SHP77 treated with DMSO at 0.1 percent for 48 hours (cell line): ENCODE data around the gene KIF26B.
"Not testable (repeated sequence)": the region's sequence is repeated elsewhere in the genome, so short reads cannot be mapped to it uniquely, and the experiment has no call there.

Source experiments
- DNase-seq: peaks from one replicate; lab custom pipeline; 2025; lab: John Stamatoyannopoulos, UW

KIF26B gene

GRCh38 chr1:245700631-245701030, 545.8 kb downstream of the KIF26B start:
- DNase-seq, result no peak

DNA sequence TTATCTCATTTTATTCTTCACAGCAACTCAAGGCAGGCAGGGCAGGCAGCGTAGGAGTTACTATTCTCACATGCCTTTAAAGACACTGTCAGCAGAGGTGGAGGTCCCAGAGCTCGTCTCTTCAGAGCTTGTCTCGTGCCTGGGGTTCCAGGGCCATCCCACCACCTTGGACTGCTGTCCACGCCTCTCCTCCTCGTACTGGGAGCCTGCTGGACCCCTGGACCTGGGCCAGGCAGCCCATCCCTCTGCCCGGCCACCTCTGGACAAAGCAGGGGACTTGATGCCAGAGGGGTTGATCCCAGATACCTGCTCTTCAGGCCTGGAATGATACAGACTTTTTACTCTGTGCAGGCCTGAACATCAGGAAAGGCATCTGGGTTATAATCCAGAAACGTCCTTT, 546.8 kb downstream of the KIF26B start:
- no peak for DNase-seq

GRCh38 chr1:245702346-245702745, 547.6 kb downstream of the KIF26B start:
- DNase-seq, result no peak

GRCh38 chr1:245704341-245704740, 549.6 kb downstream of the KIF26B start:
- DNase-seq, result no peak

DNA sequence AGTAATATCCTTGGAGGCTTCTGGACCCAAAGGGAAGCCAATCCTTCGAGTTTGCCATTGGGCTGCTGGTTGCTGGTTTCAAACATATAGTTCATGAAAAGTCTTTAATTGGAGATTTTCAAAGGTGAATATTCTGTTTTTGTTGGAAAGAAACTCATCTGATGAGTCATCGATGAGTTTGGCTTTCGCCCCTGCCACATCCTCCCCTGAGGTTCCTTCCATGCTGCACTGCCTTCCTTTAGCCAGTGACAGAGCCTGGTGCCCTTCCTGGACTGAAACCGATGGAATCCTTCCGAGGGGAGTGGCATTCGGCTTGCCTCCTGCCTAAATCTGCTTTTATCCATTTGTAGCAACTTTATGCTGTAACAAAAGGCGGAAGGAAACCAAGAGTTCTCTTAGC, 550.0 kb downstream of the KIF26B start:
- no peak for DNase-seq

DNA sequence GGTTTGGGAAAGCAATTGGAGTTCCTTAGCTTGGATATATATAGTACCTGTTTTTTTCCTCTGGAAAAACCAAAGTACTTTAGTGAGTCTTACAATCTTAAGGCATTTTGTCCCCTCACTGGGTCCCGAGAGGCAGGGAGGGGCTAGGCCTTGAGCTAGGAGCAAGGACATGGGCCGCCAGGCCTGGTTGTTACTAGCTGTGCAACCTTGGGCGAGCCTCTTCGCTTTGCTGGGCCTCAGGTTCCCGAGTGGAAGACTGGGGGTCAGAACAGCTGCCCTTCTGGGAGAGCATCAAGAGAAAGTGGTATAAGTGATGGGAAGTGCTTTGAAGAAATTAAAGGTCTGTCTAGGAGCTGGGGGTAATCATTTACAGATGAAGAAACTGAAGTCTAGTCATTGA, 553.2 kb downstream of the KIF26B start:
- DNase-seq, result no peak

DNA sequence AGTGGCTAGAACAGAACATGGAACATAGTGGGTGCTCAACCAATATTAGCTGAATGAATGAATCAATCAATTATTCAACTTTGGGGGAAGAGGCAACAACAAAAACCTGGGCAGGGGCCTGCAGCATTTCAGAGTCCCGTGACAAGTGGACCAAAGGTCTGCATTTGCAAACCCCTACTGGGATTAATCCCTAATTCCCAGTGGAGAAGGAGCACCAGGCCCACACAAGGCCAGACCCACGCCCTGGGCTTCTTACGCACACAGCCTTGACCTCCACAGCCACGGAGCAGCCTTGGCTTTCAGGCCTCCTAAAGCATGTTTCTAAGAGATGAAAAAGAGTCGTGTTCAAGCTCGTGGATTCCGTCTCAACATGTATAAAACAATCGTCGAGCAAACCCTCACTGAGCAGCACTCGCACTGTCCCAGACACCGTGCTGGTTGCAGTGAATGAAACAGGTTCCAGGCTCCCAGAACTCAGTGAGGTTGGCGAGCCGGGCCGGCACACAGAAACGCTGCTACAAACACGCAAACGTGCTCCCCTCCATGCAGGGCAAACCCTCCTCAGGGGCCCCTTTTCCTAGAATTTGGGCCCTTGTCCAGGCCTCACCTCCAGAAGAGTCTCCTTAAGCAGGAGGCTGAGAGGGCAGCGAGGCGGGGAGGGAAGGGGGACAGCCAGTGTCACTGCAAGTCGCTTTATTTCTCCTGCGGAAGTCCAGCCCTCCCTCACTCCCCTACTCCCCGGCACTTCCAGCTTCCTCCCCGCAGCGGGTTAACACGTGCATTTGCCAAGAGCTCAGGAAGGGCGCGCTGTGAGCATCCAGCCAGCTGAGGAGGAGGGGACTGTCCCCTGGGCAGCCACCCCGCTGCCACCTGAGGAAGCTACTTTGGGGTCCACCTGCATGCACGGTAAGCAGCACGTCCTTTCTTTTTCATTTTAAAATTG, 556.4 kb downstream of the KIF26B start:
- DNase-seq, result no peak

DNA sequence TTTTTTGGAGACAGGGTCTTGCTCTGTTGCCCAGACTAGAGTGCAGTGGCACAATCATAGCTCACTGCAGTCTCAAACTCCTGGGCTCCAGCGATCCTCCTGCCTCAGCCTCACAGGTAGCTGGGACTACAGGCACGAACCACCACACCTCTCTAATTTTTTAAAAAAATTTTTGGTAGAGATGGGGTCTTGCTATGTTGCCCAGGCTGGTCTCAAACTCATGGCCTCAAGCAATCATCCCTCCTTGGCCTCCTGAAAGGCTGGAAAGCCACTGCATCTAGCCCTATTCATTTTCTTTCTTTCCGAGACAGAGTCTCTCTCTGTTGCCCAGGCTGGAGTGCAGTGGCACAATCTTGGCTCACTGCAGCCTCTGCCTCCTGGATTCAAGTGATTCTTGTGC, 559.2 kb downstream of the KIF26B start:
- not testable (repeated sequence) for DNase-seq

DNA sequence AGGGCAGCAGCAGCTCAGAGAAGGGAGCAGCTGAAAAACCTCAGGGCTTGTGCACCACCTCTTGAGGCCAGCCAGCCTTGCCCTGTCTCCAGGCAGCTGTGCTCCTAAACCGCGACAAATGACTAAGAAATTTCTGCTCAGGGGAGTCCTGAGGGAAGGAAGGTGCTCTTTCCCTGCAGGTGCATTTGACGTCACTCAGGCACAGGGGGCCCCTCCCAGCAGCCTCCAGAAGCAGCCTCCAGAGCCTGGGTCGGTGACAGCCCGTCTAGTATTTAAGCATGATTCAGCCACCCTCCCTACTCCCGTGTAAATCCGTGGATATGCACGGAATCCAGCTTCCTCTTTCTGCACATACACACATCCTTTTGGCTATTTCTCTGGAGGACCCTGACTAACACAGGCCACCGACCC, 560.5 kb downstream of the KIF26B start:
- no peak for DNase-seq

DNA sequence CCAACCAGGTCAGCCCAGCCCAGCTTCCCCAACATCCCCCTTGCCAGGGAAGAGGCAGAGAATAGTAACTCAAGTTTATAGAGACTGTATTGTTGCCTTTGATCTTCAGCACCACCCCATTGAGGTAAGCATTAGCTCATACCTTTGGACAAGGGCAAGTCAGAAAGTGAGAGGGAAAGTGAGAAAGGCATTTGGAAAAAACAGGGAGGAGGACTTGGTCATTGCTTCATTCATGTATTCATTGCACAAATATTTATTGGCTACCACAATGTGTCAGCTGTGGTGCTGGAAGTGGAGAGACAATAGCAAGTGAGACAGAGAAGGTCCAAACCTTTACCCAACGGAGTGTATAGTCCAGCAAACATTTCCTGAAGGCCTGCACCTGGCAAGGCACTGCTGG, 561.2 kb downstream of the KIF26B start:
- no peak for DNase-seq

DNA sequence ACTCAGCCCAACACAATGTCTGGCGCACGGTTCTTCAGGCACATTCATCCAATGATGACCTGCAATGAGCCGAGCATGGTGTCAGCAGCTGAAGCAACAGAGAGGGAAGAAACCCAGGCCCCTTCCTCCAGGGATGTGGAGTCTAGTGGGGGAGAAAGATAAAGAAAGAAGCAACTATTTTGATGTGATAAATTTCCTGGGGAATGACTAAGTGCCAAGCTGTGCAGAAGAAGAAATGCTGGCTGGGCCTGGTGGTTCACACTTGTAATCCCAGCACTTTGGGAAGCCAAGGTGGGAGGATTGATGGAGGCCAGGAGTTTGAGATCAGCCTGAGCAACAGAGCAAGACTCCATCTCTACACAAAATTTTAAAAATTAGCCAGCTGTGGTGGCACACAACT, 561.8 kb downstream of the KIF26B start:
- DNase-seq, result no peak

- DNase-seq, result no peak
These were observed 562.8 kb downstream of the KIF26B start for GRCh38 chr1:245717611-245718010.

- no peak for DNase-seq
These were observed 563.3 kb downstream of the KIF26B start for GRCh38 chr1:245718123-245718522.

- DNase-seq, result no peak
These were observed 564.2 kb downstream of the KIF26B start for GRCh38 chr1:245718951-245719350.

DNA sequence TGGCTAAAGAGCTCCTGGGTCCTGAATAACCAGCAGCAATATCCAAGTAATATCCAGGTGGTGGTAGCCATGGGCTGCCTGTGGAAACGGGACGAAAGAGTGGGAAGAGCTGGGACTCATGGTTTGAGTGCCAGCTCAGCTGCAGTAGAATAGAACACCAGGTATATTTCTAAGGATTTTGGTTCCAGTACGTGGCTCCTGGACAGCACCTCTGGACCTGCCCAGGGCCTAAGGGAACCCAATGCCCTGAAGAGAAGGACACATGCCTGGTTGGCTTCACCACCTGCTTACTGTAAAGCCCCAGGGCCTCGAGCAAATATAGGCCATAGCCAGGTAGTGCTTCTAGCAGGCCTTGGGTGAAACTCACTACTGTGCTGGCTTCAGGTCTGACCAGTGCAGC, 566.7 kb downstream of the KIF26B start:
- no peak for DNase-seq

DNA sequence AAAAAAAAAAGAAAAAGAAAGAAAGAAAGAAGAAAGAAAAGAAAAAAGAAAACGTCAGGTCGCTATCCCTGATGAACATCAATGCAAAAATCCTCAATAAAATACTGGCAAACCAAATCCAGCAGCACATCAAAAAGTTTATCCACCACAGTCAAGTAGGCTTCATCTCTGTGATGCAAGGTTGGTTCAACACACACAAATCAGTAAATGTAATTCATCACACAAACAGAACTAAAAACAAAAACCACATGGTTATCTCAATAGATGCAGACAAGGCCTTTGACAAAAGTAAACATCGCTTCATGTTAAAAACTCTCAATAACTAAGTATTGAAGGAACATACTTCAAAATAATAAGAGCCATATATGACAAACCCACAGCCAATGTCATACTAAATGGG, 573.2 kb downstream of the KIF26B start:
- not testable (repeated sequence) for DNase-seq

DNA sequence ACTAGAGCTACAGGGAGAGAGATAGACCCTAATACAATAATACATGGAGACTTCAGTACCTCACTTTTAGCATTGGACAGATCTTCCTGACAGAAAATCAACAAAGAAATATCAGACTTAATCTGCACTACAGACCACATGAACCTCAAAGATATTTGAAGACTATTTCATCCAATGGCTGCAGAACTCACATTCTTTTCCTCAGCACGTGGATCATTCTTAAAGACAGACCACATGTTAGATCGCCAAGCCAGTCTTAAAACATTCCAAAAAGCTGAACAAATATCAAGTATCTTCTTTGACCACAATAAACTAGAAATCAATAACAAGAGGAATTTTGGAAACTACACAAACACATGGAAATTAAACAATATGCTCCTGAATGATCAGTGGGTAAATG, 576.0 kb downstream of the KIF26B start:
- DNase-seq, result no peak

GRCh38 chr1:245740336-245740735, 585.6 kb downstream of the KIF26B start:
- DNase-seq, result not testable (repeated sequence)

GRCh38 chr1:245742896-245743295, 588.1 kb downstream of the KIF26B start:
- DNase-seq, result no peak

- DNase-seq, result no peak
These were observed 593.5 kb downstream of the KIF26B start for GRCh38 chr1:245748240-245748639.

GRCh38 chr1:245748646-245749045, 593.9 kb downstream of the KIF26B start:
- DNase-seq, result no peak

DNA sequence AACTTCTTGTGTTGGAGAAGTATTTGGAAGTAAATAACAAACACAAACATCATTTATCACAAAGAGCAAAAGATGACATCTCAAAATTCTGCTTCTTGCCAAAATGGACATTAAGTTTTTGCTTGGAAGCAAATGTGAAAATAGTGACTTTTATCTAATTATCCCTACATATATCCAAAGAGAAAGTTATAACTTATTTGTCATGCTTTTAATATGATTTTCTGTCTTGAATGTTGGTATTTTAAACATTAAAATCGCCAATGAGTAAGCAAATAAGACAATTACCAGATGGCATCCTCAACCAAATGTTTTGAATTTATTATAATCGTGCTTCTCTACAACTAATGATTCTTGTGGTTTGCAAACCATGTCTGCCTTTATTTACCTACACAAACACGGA, 594.3 kb downstream of the KIF26B start:
- DNase-seq, result no peak

GRCh38 chr1:245750261-245750660, 595.5 kb downstream of the KIF26B start:
- DNase-seq, result no peak

GRCh38 chr1:245751116-245751515, 596.3 kb downstream of the KIF26B start:
- DNase-seq, result no peak
